Colonic mucosa (tissue), 4 donors: ENCODE measurements around the gene HOXB6. TPM values are rescaled to one million over a fixed set of nuclear protein-coding genes. Genes with fewer than 3 reads are reported as not detected.

ENCODE experiments used
- DNase-seq: peaks from one replicate; pipeline ENCODE4 v3.0.0-alpha.2; 2020
- H3K27ac ChIP-seq: fragments of 200-600 bp; one replicate; pipeline ENCODE4 v1.8.0; 2021
- H3K27me3 ChIP-seq: fragments of 200-600 bp; one replicate; pipeline ENCODE4 v1.8.0; 2021
- H3K36me3 ChIP-seq: fragments of 200-600 bp; one replicate; pipeline ENCODE4 v1.8.0; 2021
- H3K4me1 ChIP-seq: fragments of 200-600 bp; one replicate; pipeline ENCODE4 v1.8.0; 2021; ENCODE audit warnings: mild to moderate bottlenecking
- H3K4me3 ChIP-seq: fragments of 200-600 bp; one replicate; pipeline ENCODE4 v1.8.0; 2021
- H3K9ac ChIP-seq, 2 donors: one replicate each; pipeline ENCODE4 v1.7.0; 2013; ENCODE audit warnings: control low read depth in 2 of 2, low read depth in 2 of 2, low read length in 2 of 2
- H3K9me3 ChIP-seq: fragments of 200-600 bp; one replicate; pipeline ENCODE4 v1.8.0; 2021
- intact Hi-C: fragments of 100-400 bp; cut with DNase I; formaldehyde crosslinking; loops from one replicate; pipeline ENCODE4 v1.14.1; 2022
- total RNA-seq, 2 donors: library from RNA; stranded (reverse); fragmentation: NEBNext Ultra II Directional in 1 of 2; extraction: Animal tissue kit (Norgen Biotek cat#: 25700) in 1 of 2; gene quantifications; one replicate each; pipeline ENCODE4 v1.2.1, GENCODE V29; 2021
- TF ChIP-seq, protein P1 (sequence below): fragments of 200-600 bp; IDR thresholded peaks from one replicate; pipeline ENCODE4 v1.8.0; 2022; ENCODE audit warnings: antibody characterized with exemption, mild to moderate bottlenecking
- donor health status: healthy.
- donor health status: DM: no; HTN: no; CAD: no.
- donor health status: DM: no; HTN: no; CAD: no.

Gene HOXB6
- total RNA-seq, 2 donors from 2014 or later: 30.0 to 71.0 TPM

DNA sequence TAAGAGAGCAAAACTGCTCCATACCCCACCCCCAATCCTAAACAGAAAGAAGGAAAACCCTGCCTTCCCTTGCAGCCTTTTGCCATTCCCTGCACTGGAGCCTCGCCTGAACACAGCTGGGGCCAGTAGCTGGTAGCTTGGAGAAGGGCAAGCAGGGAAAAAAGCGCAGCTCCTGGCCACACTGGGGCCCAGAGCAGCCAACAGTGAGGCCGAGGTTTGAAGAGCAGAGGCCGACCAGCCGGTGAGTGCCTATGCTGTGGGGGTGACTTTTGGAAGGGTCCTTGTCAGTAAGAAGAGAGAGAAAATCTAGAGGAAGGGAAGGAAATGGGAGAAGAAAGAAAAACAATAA, 24.6 kb upstream of the HOXB6 start:
- H3K27ac ChIP-seq: peak overlapping the region; percentile 82
- peak overlapping the region; percentile 0 to 71 for H3K9ac ChIP-seq
- peaks cover 44% of the 10 kb centered on the region for H3K27me3 ChIP-seq
- no peak overlapping the region for H3K4me3 ChIP-seq
- peak; percentile 26 for DNase-seq
- H3K36me3 ChIP-seq: no peaks in the 10 kb centered on the region
- no peaks in the 10 kb centered on the region for H3K9me3 ChIP-seq
- TF ChIP-seq, protein P1, sequence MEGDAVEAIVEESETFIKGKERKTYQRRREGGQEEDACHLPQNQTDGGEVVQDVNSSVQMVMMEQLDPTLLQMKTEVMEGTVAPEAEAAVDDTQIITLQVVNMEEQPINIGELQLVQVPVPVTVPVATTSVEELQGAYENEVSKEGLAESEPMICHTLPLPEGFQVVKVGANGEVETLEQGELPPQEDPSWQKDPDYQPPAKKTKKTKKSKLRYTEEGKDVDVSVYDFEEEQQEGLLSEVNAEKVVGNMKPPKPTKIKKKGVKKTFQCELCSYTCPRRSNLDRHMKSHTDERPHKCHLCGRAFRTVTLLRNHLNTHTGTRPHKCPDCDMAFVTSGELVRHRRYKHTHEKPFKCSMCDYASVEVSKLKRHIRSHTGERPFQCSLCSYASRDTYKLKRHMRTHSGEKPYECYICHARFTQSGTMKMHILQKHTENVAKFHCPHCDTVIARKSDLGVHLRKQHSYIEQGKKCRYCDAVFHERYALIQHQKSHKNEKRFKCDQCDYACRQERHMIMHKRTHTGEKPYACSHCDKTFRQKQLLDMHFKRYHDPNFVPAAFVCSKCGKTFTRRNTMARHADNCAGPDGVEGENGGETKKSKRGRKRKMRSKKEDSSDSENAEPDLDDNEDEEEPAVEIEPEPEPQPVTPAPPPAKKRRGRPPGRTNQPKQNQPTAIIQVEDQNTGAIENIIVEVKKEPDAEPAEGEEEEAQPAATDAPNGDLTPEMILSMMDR: no peak
- intact Hi-C loops: loop anchor here (10.0 kb wide), 1 partner anchor 485 kb away; no protein-coding TSS in a partner anchor
- H3K4me1 ChIP-seq: peaks cover 21% of the 10 kb centered on the region

- TF ChIP-seq, protein P1: no peak
- H3K4me1 ChIP-seq: peaks cover 21% of the 10 kb centered on the region
- no peak overlapping the region for H3K4me3 ChIP-seq
- H3K27me3 ChIP-seq: peaks cover 40% of the 10 kb centered on the region
- H3K9ac ChIP-seq: peak overlapping the region; percentile 19 to 71
- H3K27ac ChIP-seq: peak overlapping the region; percentile 82
- no peaks in the 10 kb centered on the region for H3K9me3 ChIP-seq
- H3K36me3 ChIP-seq: no peaks in the 10 kb centered on the region
- no peak for DNase-seq
- intact Hi-C loops: loop anchor here (10.0 kb wide), 1 partner anchor 484 kb away; no protein-coding TSS in a partner anchor
Observed at GRCh38 chr17:48628649-48629410, 24.0 kb upstream of the HOXB6 start.

DNA sequence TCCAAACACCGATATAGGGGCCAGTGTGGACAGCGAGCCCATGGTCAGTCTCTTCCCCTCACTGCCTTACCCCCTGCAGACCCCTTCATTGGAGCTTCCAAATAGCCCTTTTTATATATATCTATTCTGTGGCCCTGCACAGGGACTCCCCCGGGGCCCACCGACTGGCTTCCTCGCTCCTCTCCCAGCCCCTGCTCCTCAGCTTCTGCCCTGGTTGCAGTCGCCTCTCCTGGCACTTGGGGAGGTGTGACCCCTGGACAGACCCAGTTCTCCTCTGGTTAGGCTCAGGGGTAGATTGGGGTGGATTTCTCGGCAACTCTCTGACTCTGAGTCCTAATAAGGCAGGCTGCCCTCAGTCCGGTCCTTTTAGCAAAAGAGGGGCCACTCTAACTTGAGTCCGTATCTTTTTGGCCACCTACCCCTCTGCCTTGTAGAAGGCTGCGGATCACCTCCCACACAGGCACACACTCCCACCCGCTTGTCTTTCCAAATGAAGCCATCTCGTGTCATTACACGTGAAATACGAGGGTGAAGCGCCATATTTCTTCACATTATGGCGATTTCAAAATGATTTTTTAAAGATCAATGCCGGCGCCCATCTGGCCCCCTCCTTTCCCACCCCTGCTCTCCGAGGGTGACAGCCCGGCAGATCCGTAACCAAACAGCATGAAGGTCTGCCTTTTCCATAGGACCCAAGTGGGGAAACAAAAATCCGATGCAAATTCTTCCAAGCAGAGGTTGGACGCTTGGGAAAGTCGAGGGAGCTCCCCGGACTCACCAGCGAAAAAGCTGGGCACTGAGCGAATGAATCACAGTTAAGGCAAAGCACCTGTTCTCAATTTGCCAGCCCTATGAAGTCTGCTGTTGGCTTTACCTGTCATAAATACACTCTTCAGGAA, 23.1 kb upstream of the HOXB6 start:
- Histone ChIP-seq H3K27ac (peak overlapping the region; percentile 82), H3K9ac (peak overlapping the region; percentile 38 to 71), H3K4me1 (peaks cover 21% of the 10 kb centered on the region), H3K4me3 (no peak overlapping the region), H3K27me3 (peaks cover 35% of the 10 kb centered on the region), H3K36me3 (no peaks in the 10 kb centered on the region), H3K9me3 (no peaks in the 10 kb centered on the region)
- intact Hi-C loops: loop anchor here (10.0 kb wide), 1 partner anchor 483 kb away; no protein-coding TSS in a partner anchor
- TF ChIP-seq, protein P1: no peak
- no peak for DNase-seq

- H3K9me3 ChIP-seq: no peaks in the 10 kb centered on the region
- H3K27ac ChIP-seq: peak overlapping the region; percentile 82
- peaks cover 19% of the 10 kb centered on the region for H3K4me1 ChIP-seq
- no peak for DNase-seq
- no peaks in the 10 kb centered on the region for H3K36me3 ChIP-seq
- intact Hi-C loops: loop anchor here (10.0 kb wide), 1 partner anchor 482 kb away; no protein-coding TSS in a partner anchor
- peak overlapping the region; percentile 48 for H3K4me3 ChIP-seq
- TF ChIP-seq, protein P1: no peak
- peaks cover 35% of the 10 kb centered on the region for H3K27me3 ChIP-seq
- peak overlapping the region; percentile 38 to 71 for H3K9ac ChIP-seq
Observed at GRCh38 chr17:48627118-48627597, 22.4 kb upstream of the HOXB6 start.
